CD4-positive, alpha-beta T cell treated with Interleukin-15 for 4 hours (primary cell): Measurements from ENCODE around the gene TRAPPC5.

Experiments
- DNase-seq: peaks from one replicate; pipeline ENCODE4 v3.0.0-alpha.2; 2020; ENCODE audit warnings: low spot score

TRAPPC5 gene

DNA sequence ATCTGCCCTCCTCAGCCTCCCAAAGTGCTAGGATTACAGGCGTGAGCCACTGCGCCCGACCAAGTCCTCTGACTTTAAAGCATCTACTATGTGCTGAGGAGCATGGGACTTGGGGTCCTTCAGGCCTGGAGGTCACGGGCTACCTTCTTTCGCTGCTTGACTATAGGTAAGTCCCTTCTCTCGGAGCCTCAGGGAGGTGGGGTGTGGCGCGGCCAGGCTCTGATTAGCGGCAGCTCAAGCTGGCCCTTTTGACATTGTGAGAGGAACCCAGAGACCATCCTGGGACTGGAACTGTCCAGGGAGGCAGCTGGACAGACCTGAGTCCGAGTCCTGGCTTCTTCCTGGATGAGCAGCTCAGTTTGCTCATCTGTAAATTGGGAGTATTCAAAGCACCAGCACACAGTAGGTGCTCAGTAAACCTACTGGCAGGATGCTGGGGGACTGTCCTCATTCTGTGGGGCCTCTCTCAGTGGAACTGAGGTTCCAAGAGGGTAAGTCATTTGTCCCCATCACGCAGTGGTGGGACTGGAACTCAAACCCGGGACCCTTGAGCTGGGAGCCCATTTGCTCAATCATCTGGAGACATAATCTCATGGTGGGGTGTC, 20.5 kb downstream of the TRAPPC5 start:
- no peak for DNase-seq

- DNase-seq, result no peak
These were observed 21.2 kb downstream of the TRAPPC5 start, which contains the start of gene FCER2 for GRCh38 chr19:7701654-7702457. Gene FCER2, minus strand, starts transcription at chr19:7702131. Its CDS starts 2,371 bp downstream, at chr19:7699760.

GRCh38 chr19:7703332-7703731, 22.7 kb downstream of the TRAPPC5 start:
- DNase-seq, result no peak

GRCh38 chr19:7704280-7705060, 23.8 kb downstream of the TRAPPC5 start:
- no peak for DNase-seq

DNA sequence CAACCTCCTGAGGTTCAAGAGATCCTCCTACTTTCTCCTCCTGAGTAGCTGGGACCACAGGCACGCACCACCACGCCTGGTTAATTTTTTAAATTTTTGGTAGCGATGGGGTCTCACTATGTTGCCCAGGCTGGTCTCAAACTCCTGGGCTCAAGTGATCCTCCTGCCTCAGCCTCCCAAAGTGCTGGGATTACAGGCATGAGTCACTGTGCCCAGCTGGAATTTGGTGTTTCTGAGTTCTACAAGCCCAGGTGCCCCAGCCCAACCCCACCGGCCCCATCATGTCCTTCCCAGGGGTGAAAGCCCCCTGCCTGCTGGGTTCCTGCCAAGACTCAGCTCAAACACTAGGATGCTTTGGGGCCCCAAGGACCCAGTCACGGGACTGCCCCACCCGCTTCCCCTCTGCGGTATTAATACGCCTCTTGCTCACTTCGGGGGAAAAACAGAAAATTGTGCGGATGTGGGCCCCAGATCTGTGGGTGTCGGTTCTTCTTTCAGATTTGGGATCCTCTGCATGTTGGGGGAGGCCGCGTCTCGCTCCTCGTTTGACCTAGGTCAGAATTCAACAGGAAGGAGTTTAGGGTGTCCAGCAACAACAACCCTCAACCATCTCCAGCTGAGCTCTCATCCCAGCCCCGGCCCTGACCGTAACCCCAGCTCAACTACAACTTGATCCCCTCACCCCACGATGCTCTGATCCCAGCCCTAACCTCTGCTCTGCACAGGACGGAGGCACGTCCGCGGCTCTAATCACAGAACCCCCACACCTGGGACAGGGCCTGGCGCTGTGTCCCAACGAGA, 25.0 kb downstream of the TRAPPC5 start:
- peak; percentile 76 for DNase-seq

DNA sequence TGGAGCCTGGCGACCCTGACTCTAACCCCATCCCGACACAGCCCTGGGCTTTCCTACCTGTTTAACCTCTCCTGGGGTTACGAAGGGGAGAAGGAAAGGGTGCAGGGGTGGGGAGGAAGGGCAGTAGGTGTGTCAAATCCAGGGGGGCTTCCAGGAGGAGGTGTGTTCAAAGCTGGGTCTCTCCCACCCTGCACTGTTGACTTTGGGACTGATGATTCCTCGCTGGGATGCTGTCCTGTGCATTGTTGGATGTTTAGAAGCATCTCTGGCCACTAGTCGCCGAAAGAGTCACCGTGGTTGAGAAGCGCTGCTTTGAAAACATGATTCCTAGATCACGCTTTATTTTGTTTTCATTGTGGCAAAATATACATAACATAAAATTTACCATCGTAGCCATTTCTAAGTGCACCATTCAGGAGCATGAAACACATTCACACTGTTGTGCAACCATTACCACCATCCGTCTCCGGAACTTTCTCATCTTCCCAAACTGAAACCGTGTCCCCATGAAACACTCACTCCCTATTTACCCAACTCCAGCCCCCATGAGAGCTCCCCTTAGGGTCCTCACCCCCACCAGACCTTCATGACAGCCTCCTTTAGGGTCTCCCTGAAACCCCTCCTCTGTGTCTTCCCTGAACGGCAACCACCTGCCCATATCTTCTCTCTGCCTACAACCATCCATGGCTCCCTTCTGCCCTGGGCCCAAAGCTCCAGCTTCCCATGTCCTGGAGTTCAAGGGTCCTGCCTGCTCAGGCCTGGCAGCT, 25.7 kb downstream of the TRAPPC5 start:
- DNase-seq, result no peak

DNA sequence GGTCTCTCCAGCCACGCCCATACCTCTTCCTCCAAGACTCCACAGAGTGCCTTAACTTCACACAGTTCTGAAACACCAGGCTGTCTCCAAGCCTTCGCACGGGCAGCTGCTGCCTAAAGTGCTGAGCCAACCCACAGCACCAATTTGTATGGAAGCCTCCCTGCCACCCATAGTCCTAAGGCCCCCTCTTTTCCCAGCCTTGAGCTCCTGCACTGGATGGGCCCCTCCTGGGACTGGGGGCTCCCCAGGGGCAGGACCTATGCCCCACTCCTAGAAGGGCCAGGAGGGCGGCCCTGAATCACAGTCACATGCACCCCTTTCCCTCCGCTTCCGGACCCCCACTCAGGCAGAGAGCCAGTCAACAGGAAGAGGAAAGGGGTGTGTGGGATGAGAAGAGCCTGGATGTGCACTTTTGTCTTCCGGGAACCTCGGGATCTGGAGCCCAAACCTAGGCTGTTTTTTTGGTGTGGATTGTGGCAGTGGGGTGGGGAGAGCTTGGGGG, 26.4 kb downstream of the TRAPPC5 start:
- no peak for DNase-seq

- no peak for DNase-seq
These were observed 29.4 kb downstream of the TRAPPC5 start for GRCh38 chr19:7709932-7710460.

- DNase-seq, result no peak
These were observed 30.0 kb downstream of the TRAPPC5 start for GRCh38 chr19:7710616-7711015.

GRCh38 chr19:7715671-7716070, 35.0 kb downstream of the TRAPPC5 start:
- no peak for DNase-seq

- DNase-seq, result no peak
These were observed 36.1 kb downstream of the TRAPPC5 start for GRCh38 chr19:7716762-7717161.

DNA sequence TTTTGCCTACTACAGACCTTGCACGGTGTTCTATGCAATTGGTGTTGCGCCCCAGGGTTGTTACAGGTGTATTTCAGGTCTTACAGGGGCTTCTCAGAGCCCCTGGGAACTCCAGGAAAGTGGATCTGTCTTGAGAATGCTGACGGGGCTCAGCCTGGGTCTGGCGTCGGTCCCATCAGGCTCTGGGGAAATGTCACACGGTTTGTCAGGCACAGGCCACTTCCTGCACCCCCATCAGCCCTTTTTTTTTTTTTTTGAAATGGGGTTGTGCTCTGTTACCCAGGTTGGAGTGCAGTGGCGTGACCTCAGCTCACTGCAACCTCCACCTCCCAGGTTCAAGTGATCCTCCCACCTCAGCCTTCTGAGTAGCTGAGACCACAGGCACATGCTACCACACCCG, 38.0 kb downstream of the TRAPPC5 start:
- no peak for DNase-seq

DNA sequence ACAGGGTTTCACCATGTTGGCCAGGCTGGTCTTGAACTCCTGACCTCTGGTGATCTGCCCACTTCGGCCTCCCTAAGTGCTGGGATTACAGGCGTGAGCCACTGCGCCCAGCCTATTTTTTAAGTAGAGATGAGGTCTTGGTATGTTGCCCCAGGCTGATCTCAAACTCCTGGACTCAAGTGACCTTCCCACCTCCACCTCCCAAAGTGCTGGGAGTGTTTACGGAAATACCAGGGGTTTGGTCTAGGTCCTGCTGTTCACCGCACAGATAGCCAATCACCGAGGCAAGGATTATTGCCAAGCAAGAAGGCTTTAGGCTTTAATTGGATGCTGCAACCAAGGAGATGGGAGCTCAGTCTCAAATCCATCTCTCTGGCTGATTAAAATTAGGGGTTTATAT, 39.7 kb downstream of the TRAPPC5 start:
- no peak for DNase-seq

DNA sequence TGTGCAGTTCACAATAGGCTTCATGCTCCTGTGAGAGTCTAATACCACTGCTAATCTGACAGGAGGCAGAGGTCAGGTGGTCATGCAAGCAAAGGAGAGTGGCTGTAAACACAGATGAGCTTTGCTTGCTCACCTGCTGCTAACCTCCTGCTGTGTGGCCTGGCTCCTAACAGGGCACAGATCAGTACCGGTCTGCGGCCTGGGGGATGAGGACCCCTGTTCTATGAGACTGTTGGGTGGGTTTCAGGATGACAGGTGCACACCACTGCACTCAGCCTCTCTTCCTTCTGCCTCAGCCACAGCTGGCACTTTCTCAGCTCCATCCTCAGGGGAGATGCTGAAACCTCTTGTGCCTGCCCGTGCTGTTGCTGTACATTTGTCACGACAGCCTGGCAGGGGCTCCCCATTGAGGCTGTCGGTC, 41.6 kb downstream of the TRAPPC5 start:
- no peak for DNase-seq

- no peak for DNase-seq
These were observed 45.2 kb downstream of the TRAPPC5 start for GRCh38 chr19:7725791-7726190.

DNA sequence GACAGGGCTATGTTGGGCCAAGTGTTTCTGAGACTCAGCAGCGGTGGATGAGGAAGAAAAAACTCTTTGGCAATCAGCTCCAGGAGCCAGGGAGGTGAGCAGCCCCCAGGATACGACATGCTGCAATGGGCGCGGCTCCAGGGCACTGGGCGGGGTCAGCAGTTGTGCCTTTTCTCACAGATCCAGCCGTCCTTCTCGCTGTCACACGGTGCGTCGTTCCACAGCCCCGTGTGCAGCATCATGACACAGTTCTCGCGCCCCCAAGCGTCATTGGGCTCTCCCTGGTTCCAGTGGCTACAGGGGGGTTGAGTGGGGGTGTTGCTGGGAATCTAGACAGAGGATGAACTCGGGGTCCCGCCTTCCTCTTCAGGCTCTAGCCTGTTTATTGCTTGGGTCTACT, 48.6 kb downstream of the TRAPPC5 start:
- DNase-seq, result no peak

GRCh38 chr19:7729831-7730285, 49.2 kb downstream of the TRAPPC5 start:
- no peak for DNase-seq

DNA sequence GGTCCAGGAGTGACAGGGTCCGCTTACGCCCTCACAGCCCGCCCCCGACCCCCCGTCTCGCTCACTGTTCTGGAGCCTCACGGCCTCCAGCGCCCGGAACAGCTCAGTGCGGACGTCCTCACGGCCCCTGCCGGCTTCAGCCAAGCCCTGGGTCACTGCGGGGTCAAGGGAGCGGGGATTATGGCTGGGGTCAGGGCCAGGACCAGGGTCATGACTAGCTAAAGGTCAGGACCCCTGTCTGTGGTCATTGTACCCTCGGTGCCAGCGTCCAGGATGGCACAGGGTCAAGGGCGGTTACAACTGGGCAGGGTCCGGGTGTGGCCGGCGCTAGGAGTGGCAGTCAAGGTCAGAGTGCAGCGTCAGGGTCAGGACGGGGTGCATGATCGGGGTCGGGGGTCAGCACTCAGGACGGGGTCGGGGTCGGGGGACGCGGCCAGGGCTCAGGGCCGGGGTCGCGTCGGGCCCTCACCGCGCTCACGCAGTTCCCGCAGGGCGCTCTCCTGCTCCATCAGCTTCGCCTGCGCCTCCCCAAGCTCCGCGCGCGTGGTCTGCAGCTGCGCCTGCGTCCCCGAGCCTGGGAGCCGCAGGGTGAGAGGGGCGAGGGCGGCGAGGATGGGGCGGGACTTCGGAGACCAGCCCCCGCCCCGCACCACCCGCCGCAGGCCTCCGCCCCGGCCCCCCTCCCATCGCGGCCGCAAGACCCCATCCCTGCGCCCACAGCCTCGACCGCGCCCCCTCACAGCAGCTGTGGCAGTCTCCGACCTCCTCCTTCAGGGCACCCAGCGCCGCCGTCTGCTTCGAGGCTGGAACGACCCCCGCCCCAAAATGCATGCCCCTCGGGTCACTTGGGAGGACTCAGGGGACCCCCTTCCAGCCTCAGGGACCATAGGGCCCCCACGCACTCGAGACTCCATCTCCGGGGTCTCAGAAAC, 49.9 kb downstream of the TRAPPC5 start:
- DNase-seq, result no peak

- no peak for DNase-seq
These were observed 50.6 kb downstream of the TRAPPC5 start for GRCh38 chr19:7731218-7731595.

DNA sequence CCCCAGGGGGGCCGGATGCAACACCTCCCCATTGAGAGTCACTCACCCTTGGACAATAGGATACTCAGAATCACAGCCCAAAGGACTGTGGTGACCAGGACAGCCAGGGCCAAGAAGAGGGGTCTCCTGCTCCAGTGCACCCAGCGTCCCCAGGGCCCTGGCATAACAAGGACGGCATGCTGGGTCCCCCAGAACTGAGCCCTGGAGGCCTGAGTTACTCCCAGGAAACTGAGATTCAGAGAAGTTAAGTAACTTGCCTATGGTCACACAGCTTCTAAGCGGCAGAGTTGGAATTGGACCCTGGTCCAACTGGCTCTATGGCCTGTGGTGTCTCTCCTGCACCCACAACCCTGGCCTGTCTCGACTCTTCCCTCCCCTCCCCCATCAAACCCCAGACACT, 51.0 kb downstream of the TRAPPC5 start:
- no peak for DNase-seq
